ENCODE measurements around the gene TMEM191C. TPM values are rescaled to one million over a fixed set of nuclear protein-coding genes. Genes with fewer than 3 reads are reported as not detected.

The TMEM191C gene
- total and polyA plus RNA-seq, 2 of the 8 experiments (the other 6 are each of a cell fraction or from before 2014, with no cell fraction given), result 0.74 to 2.6 TPM

DNA sequence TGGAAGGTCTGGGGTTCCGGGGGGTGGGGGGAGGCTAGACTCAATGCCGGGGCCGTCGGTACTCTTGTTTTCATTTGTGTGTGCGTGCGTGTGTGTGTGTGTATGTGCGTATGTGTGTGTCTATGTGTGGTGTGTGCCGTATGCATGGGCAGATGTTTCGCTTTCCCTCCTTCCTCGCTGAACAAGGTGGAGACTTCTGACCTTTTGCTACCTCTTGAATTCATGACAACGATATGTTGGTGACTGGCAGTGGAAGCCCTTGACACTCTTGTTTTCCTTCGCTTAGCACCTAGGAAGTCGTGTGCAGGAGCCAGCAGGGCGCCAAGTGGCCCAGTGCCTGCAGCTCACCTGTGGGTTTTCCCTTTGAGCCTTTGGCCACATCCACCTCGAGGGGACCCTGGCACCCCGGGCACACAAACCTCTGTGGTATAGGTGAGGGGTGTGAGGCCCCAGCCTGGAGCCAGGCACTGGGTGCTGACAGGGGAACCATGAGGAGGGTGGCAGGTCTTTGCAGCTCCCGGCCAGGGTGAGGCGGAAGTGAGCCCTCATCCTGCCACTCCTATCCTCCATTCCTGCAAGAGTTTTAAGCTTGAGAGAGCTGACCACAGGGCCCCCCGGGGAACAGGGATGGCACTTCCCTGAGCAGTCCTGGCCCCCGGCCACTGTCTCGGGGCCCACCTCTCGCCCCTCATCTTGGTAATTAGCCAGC is 19.3 kb upstream of the TMEM191C start:
- H3K23ac ChIP-seq (ENCODE audit: insufficient read length), result no peak overlapping the region
- no peaks in the 10 kb centered on the region for H3K9me3 ChIP-seq (ENCODE audit: insufficient read depth in 2 of 2, low read depth in 1 of 2, low read length in 1 of 2)
- H2BK20ac ChIP-seq (ENCODE audit: low read length), result no peak overlapping the region
- 91% methylated on average over 20 of the region's 22 CpGs; no CpG with 5 or more reads in 1 of the 2 experiments for WGBS, 2 experiments (ENCODE audit: extremely low coverage in 1 of 2, insufficient coverage in 1 of 2, insufficient read length in 1 of 2, insufficient replicate concordance in 2 of 2, low coverage in 1 of 2, low lambda C conversion rate in 2 of 2, missing lambda C conversion rate in 1 of 2)
- no peak overlapping the region for H2BK15ac ChIP-seq (ENCODE audit: low read length)
- H2BK12ac ChIP-seq (ENCODE audit: low read depth, low read length), result no peak overlapping the region
- H3K4me2 ChIP-seq (ENCODE audit: insufficient read depth in 1 of 2, low read depth in 2 of 2, low read length in 2 of 2), result no peak overlapping the region
- no peak overlapping the region for H2AFZ ChIP-seq (ENCODE audit: low read length)
- H4K20me1 ChIP-seq (replicated peaks in 1 of 2; ENCODE audit: control insufficient read depth in 1 of 2, insufficient read depth in 2 of 2, low read length in 2 of 2), result peaks cover 5 to 19% of the 10 kb centered on the region in 2 experiments
- H3K56ac ChIP-seq (replicated peaks; ENCODE audit: insufficient read length, low read depth, low read length), result no peak overlapping the region
- H3K79me2 ChIP-seq (ENCODE audit: control insufficient read depth in 1 of 2, insufficient read depth in 2 of 2, low read length in 2 of 2), result no peaks in the 10 kb centered on the region
- H3K79me1 ChIP-seq (ENCODE audit: low read depth, low read length), result peaks cover 11% of the 10 kb centered on the region
- H2BK5ac ChIP-seq (ENCODE audit: low read depth, low read length), result 0 out of 2 replicates have a peak overlapping the region, but pooled peaks have one; percentile 0
- H3K4me3 ChIP-seq (ENCODE audit: extremely low read depth in 1 of 4, insufficient read depth in 2 of 4, low read depth in 3 of 4, low read length in 4 of 4), result no peak overlapping the region
- H4K8ac ChIP-seq (ENCODE audit: extremely low read depth, insufficient read depth, low read length), result no peak overlapping the region
- no peaks in the 10 kb centered on the region for H3K27me3 ChIP-seq (replicated peaks in 1 of 4; ENCODE audit: control insufficient read depth in 3 of 4, extremely low read depth in 1 of 4, insufficient read depth in 3 of 4, low read length in 3 of 4)
- H3K4ac ChIP-seq (replicated peaks; ENCODE audit: insufficient read length, low read depth, low read length), result no peak overlapping the region
- peaks cover 0 to 21% (median 3%) of the 10 kb centered on the region in 4 experiments; a peak in 5 of 8 replicates for H3K36me3 ChIP-seq (ENCODE audit: control insufficient read depth in 2 of 4, insufficient read depth in 4 of 4, low read length in 3 of 4)
- H2AK5ac ChIP-seq (ENCODE audit: low read depth, low read length), result no peak overlapping the region
- no peak overlapping the region for H3K14ac ChIP-seq (ENCODE audit: insufficient read length)
- H3K9ac ChIP-seq (replicated peaks in 1 of 4; ENCODE audit: extremely low read depth in 1 of 4, low read depth in 3 of 4, low read length in 3 of 4), result no peak overlapping the region
- H4K91ac ChIP-seq (replicated peaks; ENCODE audit: insufficient read length, low read length), result no peak overlapping the region
- DNase-seq (ENCODE audit: low read depth in 1 of 2, low spot score in 2 of 2), result peak in 1 of 2 experiments; percentile 69
- POLR2A ChIA-PET (ENCODE audit: partially characterized antibody), result no interaction called here
- no peak for FAIRE-seq
- H3K18ac ChIP-seq (ENCODE audit: extremely low read depth, low read length), result no peak overlapping the region
- H3K23me2 ChIP-seq (ENCODE audit: low read depth, low read length), result peaks cover 2% of the 10 kb centered on the region; the same call in 1 of the 2 replicates
- no peak for TF ChIP-seq CTBP2 (IDR thresholded peaks at IDR 0.05; ENCODE audit: borderline replicate concordance, insufficient read depth, insufficient read length, low read length)
- TF ChIP-seq, protein P1, sequence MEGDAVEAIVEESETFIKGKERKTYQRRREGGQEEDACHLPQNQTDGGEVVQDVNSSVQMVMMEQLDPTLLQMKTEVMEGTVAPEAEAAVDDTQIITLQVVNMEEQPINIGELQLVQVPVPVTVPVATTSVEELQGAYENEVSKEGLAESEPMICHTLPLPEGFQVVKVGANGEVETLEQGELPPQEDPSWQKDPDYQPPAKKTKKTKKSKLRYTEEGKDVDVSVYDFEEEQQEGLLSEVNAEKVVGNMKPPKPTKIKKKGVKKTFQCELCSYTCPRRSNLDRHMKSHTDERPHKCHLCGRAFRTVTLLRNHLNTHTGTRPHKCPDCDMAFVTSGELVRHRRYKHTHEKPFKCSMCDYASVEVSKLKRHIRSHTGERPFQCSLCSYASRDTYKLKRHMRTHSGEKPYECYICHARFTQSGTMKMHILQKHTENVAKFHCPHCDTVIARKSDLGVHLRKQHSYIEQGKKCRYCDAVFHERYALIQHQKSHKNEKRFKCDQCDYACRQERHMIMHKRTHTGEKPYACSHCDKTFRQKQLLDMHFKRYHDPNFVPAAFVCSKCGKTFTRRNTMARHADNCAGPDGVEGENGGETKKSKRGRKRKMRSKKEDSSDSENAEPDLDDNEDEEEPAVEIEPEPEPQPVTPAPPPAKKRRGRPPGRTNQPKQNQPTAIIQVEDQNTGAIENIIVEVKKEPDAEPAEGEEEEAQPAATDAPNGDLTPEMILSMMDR (IDR thresholded peaks at IDR 0.05; ENCODE audit: control extremely low read depth in 1 of 3, insufficient read depth in 1 of 3, low read depth in 1 of 3, low read length in 3 of 3), result peak; percentile 53 to 81 (median 73)
- peak; percentile 38 to 53; a peak in 3 of 4 replicates for TF ChIP-seq RAD21 (IDR thresholded peaks at IDR 0.05 in 1 of 2, conservative IDR thresholded peaks at IDR 0.05 in 1 of 2; ENCODE audit: low read depth in 2 of 2, low read length in 2 of 2)
- TF ChIP-seq SIN3A (conservative IDR thresholded peaks at IDR 0.05 in 1 of 2, IDR thresholded peaks at IDR 0.05 in 1 of 2; ENCODE audit: low read depth in 1 of 2, low read length in 2 of 2), result no peak
- no peak for TF ChIP-seq MAX (IDR thresholded peaks at IDR 0.05)
- TF ChIP-seq SIRT6 (IDR thresholded peaks at IDR 0.05; ENCODE audit: low read length), result no peak
- H3K4me1 ChIP-seq (replicated peaks in 1 of 4; ENCODE audit: control insufficient read depth in 3 of 4, insufficient read depth in 4 of 4, low read length in 3 of 4), result peaks cover 3 to 12% (median 8%) of the 10 kb centered on the region in 4 experiments
- CTCF ChIA-PET (ENCODE audit: partially characterized antibody), result interaction anchor here (0.6 to 1.6 kb wide), 5 partner anchors 9 to 1981 kb away, joined by 3 to 8 read pairs (median 3); partner anchors contain the start of gene YDJC
- no peak overlapping the region for H2BK120ac ChIP-seq (replicated peaks; ENCODE audit: low read depth, low read length)
- no peak overlapping the region for H3K27ac ChIP-seq (ENCODE audit: low read depth, low read length)
- no peak overlapping the region for H4K5ac ChIP-seq (ENCODE audit: insufficient read length, low read depth, low read length)
